Right forelimb (tissue), 1 donor: Measurements from ENCODE around the gene ZMIZ2.
"Not testable (repeated sequence)": the region's sequence is repeated elsewhere in the genome, so short reads cannot be mapped to it uniquely, and the experiment has no call there.

Experiments
- DNase-seq: peaks from one replicate; pipeline ENCODE4 v3.0.0-alpha.2; 2018

Gene ZMIZ2

DNA sequence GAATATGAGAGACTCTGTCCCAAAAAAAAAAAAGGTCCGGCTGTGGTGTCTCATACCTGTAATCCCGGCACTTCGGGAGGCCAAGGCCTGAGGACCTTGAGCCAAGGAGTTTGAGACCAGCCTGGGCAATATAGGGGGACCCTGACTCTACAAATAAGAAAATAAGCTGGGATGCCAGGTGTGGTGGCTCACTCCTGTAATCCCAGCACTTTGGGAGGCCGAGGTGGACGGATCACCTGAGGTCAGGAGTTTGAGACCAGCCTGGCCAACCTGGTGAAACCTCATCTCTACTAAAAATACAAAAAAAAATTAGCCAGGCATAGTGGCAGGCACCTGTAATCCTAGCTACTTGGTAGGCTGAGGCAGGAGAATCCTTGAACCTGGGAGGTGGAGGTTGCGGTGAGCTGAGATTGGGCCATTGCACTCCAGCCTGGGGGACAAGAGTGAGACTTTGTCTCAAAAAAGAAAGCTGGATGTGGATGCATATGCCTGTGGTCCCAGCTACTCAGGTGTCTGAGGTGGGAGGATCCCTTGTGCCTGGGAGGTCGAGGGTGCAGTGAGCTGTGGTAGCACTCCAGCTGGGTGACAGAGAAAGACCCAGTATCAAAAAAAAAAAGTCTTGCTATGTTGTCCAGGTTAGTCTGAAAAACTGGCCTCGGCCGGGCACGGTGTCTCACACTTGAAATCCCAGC lies 55.3 kb downstream of the ZMIZ2 start:
- not testable (repeated sequence) for DNase-seq

GRCh38 chr7:44805950-44806349 lies 57.3 kb downstream of the ZMIZ2 start:
- DNase-seq = no peak

DNA sequence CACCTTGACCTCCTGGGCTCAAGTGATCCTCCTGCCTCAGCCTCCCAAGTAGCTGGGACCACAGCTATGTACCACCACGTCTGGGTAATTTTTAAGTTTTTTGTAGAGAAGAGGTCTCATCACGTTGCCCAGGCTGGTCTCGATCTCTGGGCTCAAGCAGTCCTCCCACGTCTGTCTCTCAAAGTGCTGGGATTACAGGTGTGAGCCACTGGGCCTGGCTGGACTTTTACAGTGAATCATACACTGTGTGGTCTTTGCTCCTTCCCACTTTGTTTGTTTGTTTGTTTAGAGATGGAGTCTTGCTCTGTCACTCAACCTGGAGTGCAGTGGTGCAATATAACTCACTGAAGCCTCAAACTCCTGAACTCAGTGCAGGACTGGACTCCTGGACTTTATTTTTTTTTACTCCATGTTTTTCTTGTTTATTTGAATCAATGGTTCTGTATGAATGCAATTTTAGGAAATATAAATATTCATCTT lies 60.3 kb downstream of the ZMIZ2 start:
- no peak for DNase-seq

DNA sequence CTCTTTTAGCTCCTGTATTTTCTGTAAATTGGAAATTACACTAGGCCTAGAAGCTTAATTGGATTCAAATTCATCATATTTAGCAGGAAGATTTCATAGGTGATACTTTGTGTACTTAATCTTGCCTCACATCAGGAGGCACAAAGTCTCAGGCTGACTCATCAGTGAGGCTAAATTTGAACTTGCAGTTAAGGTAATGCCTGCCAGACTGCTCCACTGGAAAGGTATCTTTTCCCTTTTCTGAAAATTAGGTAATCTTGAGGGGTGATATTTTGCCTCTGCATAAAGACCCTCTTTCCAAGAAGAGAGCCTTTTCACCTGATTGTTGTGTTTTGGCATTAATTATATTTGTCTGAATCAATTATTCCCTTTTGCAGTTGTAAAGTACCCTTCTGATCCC lies 62.4 kb downstream of the ZMIZ2 start:
- no peak for DNase-seq

DNA sequence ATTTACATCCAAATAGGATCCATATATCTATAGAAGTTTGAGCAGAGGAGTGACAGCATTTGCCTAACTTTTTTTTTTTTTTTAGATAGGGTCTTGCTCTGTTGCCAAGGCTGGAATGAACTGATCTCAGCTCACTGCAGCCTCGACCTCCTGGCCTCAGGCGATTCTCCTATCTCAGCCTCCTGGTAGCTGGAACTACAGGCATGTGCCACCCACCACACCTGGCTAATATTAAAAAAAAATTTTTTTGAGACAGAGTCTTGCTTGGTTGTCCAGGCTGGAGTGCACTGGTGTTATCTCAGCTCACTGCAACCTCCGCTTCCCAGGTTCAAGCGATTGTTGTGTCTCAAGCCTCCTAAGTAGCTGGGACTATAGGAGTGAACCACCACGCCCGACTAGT lies 62.9 kb downstream of the ZMIZ2 start:
- DNase-seq = no peak

GRCh38 chr7:44814919-44815318 lies 66.3 kb downstream of the ZMIZ2 start:
- DNase-seq = no peak

DNA sequence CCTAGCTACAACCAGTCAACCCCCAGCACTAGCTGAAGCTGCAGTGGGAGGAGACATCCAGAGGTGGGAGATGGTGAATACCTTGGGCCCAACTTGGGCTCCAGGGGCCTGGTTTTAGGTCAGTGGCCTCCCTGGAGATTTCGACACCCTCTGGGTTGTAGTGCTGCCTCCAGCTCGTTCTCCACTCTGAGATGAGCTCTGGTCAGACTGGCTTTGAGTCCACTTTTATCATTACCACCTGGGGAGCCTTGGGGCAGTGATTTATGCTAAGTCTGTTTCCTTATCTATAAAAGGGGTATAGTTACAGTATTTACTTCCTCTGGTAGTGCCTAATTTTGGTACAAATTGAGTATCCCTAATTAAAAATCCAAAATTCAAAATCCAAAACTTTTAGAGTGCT lies 70.6 kb downstream of the ZMIZ2 start:
- DNase-seq = no peak
